ENCODE results near the gene CPPED1.

The CPPED1 gene

GRCh38 chr16:12629271-12629670 is 174.4 kb downstream of the CPPED1 start:
- no peak for DNase-seq

DNA sequence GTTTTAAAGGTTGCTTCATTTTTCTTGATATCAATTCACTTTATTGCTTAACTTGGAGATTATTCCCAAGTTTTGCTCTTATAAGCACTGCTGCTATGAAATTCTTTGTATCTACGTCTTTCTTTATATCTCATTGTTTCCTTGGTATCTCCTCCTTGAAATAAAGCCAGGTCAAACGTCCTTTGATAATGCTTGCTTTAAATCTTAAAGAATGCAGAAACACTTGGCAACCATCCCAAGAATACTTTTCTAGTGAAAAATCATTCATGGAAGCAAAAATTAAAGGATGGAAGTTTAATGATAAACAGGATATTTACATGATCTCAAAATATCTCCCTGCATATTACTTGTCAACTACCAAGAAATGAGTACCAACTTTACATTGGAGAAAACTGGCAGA is 175.2 kb downstream of the CPPED1 start:
- no peak for DNase-seq

DNA sequence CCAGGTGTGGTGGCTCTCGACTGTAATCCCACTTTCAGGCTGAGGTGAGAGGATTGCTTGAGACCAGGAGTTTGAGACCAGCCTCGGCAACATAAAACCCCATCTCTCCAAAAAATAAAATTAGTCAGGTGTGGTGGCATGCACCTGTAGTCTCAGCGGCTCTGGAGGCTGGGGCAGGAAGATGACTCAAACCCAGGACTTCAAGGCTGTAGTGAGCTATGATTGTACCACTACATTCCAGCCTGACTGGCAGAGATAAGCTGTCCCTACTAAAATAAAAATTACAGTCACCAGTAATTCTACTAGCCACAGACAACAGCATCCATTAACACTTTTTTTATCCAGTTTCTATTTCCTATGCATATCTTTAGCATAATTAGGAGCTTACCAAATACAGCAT is 176.3 kb downstream of the CPPED1 start:
- no peak for DNase-seq

GRCh38 chr16:12626411-12626810 is 177.3 kb downstream of the CPPED1 start:
- no peak for DNase-seq

DNA sequence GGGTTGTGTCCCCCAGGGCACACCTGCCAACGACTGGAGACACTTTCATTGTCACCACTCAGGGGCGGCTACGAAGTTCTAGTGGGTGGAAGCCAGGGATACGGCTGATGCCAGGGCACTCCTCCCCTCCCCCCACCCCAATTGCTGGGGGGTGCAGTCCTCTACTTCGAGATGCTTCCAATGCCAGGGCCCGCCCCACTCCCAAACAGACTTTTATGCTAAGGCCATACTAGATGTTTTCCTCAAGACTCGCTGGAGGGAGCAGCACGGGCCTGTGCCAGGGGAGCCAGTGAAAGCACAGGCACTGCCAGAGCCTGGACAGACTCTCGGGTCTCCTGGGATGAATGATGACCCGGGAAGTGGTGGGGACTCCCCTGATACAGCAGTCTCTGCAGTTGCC is 178.0 kb downstream of the CPPED1 start:
- no peak for DNase-seq

GRCh38 chr16:12625068-12625467 is 178.6 kb downstream of the CPPED1 start:
- no peak for DNase-seq

- no peak for DNase-seq
Measured at GRCh38 chr16:12620150-12620549, 183.5 kb downstream of the CPPED1 start.

DNA sequence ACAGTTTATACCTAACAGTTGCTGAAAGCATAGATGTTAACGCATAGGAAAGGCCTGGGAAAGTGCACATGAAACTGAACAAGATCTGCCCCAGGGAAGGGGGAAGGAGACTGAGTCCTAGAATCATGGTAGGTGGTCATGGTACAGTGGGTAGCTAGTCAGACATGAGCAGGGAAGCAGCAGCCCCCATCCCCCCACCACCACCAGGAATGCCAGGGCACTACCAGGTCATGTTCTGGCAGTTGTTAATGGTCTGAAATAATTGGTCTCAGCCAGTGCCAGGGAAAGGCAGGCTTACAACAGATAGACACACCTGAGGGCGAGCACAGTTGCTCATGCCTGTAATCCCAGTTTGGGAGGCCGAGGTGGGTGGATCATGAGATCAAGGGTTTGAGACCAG is 185.2 kb downstream of the CPPED1 start:
- no peak for DNase-seq

DNA sequence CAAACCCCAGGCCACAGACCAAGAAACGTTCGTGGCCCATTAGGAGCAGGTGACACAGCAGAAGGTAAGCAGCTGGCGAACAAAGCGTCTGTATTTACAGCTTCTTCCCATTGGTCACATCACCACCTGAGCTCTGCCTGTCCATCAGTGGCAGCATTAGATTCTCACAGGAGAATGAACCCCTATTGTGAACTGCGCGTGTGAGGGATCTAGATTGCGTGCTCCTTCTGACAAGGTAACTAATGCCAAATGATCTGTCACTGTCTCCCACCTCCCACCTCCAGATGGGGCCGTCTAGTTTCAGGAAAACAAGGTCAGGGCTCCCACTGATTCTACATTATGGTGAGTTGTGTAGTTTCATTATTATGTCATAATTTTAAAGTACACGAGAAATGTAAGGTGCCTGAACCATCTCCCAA is 186.3 kb downstream of the CPPED1 start:
- no peak for DNase-seq

- no peak for DNase-seq
Measured at GRCh38 chr16:12614662-12615278, 188.9 kb downstream of the CPPED1 start.

GRCh38 chr16:12613992-12614661 is 189.6 kb downstream of the CPPED1 start:
- no peak for DNase-seq

- no peak for DNase-seq
Measured at GRCh38 chr16:12613131-12613991, 190.3 kb downstream of the CPPED1 start.

- no peak for DNase-seq
Measured at GRCh38 chr16:12612598-12613101, 191.0 kb downstream of the CPPED1 start.

- no peak for DNase-seq
Measured at GRCh38 chr16:12611916-12612597, 191.6 kb downstream of the CPPED1 start.

DNA sequence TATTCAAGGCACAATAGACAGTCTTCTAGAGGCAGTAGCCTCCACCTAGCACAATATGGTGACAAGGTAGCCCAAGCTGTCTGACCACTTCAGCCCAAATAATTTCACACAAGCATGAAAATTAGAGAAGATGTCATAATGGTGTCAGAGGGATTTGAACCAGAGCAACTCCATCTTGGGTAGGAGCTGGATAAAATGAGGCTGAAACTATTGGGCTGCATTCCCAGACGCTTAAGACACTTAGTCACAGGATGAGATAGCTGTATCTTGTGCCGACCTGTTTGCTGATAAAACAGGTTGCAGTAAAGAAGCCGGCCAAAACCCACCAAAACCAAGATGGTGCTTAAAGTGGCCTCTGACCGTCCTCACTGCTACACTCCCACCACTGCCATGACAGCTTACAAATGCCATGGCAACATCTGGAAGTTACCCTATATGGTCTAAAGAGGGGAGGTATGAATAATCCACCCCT is 192.6 kb downstream of the CPPED1 start:
- no peak for DNase-seq

GRCh38 chr16:12609937-12610699 is 193.6 kb downstream of the CPPED1 start:
- DNase-seq, result no peak
